ENCODE measurements around the gene LDLRAD4. TPM values are rescaled to one million over a fixed set of nuclear protein-coding genes. Genes with fewer than 3 reads are reported as not detected.
A peak's percentile ranks its signal among the peaks of the same experiment; 100 is the strongest.
"Not testable (repeated sequence)": the region's sequence is repeated elsewhere in the genome, so short reads cannot be mapped to it uniquely, and the experiment has no call there.

Gene LDLRAD4
- polyA plus RNA-seq, 3 donors from 2014 or later = 4.8 to 11.3 (median 9.6) TPM

- peaks cover 2 to 6% (median 2%) of the 10 kb centered on the region in 3 donors for H3K36me3 Mint-ChIP-seq
- no peaks in the 10 kb centered on the region for H3K27me3 Mint-ChIP-seq (ENCODE audit: low read depth in 3 of 3)
- H3K4me3 Mint-ChIP-seq = no peak overlapping the region
- no peaks in the 10 kb centered on the region for H3K9me3 Mint-ChIP-seq
- H3K27ac Mint-ChIP-seq = no peak overlapping the region
- DNase-seq = no peak
- H3K4me1 Mint-ChIP-seq = peaks cover 12 to 26% of the 10 kb centered on the region in 2 donors
Measured at GRCh38 chr18:13589316-13589715, 370.8 kb downstream of the LDLRAD4 start.

- H3K36me3 Mint-ChIP-seq = peaks cover 2 to 10% (median 4%) of the 10 kb centered on the region in 3 donors
- H3K9me3 Mint-ChIP-seq = no peaks in the 10 kb centered on the region
- no peak overlapping the region for H3K4me3 Mint-ChIP-seq
- H3K27me3 Mint-ChIP-seq (ENCODE audit: low read depth in 3 of 3) = no peaks in the 10 kb centered on the region
- peak overlapping the region in 1 of 6 donors; percentile 13 for H3K27ac Mint-ChIP-seq
- peaks cover 12 to 26% of the 10 kb centered on the region in 2 donors for H3K4me1 Mint-ChIP-seq
- no peak for DNase-seq
Measured at GRCh38 chr18:13589943-13590342, 371.4 kb downstream of the LDLRAD4 start.

DNA sequence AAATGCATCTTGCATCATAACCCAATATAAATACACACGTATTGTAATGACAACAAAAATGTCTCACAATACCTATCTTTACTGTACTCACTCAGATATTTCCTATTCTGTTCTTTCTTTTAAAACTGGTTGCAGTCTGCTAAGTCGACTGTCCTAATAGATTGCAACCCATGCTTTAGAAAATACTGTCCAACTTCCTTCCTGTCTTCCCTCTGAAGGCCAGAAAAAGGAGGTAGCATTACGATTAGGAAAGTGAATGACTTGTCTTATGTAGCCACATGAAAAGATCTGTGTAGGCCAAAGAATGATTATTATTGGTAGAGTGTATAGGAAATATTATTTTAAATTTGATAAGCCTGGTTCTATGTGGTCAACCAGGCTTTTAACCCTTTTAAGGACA is 373.7 kb downstream of the LDLRAD4 start:
- Mint-ChIP-seq H3K4me3 (no peak overlapping the region), H3K27ac (no peak overlapping the region), H3K9me3 (peaks cover 2 to 23% (median 15%) of the 10 kb centered on the region in 6 donors), H3K36me3 (peaks cover 16 to 25% (median 21%) of the 10 kb centered on the region in 3 donors), H3K4me1 (peaks cover 12 to 26% of the 10 kb centered on the region in 2 donors), H3K27me3 (ENCODE audit: low read depth in 3 of 3) (peaks cover 0 to 1% (median 0%) of the 10 kb centered on the region in 3 donors)
- DNase-seq = no peak

DNA sequence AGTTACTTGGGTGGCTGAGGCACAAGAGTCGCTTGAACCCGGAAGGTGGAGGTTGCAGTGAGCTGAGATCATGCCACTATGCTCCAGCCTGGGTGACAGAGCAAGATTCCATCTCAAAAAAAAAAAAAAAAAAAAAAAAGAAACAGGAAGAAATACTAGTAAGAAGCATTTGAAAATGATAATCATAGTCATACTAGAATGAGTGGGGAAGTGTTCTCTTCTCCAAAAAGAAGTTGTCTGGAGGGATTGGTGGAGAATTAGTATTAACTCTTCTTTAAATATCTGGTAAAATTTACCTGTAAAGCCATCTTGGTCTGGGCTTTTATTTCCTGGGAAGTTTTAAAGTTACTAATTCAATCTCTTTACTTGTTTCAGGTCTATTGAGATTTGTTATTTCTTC is 376.0 kb downstream of the LDLRAD4 start:
- Mint-ChIP-seq H3K27ac (no peak overlapping the region), H3K9me3 (peaks cover 12 to 41% (median 30%) of the 10 kb centered on the region in 6 donors), H3K4me3 (no peak overlapping the region), H3K36me3 (peaks cover 28 to 40% (median 36%) of the 10 kb centered on the region in 3 donors), H3K27me3 (ENCODE audit: low read depth in 3 of 3) (peaks cover 0 to 1% (median 0%) of the 10 kb centered on the region in 3 donors), H3K4me1 (peaks cover 14 to 21% of the 10 kb centered on the region in 2 donors)
- no peak for DNase-seq

- Mint-ChIP-seq H3K27me3 (ENCODE audit: low read depth in 3 of 3) (peaks cover 0 to 1% (median 1%) of the 10 kb centered on the region in 3 donors), H3K4me1 (peaks cover 5 to 16% of the 10 kb centered on the region in 2 donors), H3K27ac (no peak overlapping the region), H3K4me3 (no peak overlapping the region), H3K36me3 (peaks cover 28 to 40% (median 40%) of the 10 kb centered on the region in 3 donors), H3K9me3 (peaks cover 13 to 41% (median 30%) of the 10 kb centered on the region in 6 donors)
- no peak for DNase-seq
Measured at GRCh38 chr18:13597068-13597467, 378.5 kb downstream of the LDLRAD4 start.

DNA sequence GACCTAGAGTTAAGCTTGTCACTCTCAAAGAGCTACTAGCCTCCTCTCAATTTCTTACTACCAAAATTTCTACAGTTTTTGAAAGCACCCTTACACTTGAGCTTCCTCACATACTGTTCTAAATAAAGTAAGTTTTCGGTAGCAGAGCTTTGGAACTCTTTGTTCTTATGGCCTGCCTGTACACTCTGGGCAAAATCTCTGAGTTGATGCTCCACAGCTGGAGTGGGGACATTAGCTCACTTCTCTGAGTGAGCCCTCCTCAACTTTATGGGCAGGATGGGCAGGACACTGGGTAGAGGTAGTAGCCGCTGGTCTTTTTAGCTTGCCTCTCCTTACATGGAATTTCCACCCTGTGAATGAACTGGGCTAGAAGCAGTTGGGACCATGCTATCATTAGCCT is 380.0 kb downstream of the LDLRAD4 start:
- peaks cover 0 to 1% (median 1%) of the 10 kb centered on the region in 3 donors for H3K27me3 Mint-ChIP-seq (ENCODE audit: low read depth in 3 of 3)
- H3K27ac Mint-ChIP-seq = no peak overlapping the region
- DNase-seq = no peak
- H3K4me1 Mint-ChIP-seq = peaks cover 2 to 12% of the 10 kb centered on the region in 2 donors
- H3K9me3 Mint-ChIP-seq = peaks cover 13 to 41% (median 30%) of the 10 kb centered on the region in 6 donors
- peaks cover 28 to 39% (median 36%) of the 10 kb centered on the region in 3 donors for H3K36me3 Mint-ChIP-seq
- no peak overlapping the region for H3K4me3 Mint-ChIP-seq

DNA sequence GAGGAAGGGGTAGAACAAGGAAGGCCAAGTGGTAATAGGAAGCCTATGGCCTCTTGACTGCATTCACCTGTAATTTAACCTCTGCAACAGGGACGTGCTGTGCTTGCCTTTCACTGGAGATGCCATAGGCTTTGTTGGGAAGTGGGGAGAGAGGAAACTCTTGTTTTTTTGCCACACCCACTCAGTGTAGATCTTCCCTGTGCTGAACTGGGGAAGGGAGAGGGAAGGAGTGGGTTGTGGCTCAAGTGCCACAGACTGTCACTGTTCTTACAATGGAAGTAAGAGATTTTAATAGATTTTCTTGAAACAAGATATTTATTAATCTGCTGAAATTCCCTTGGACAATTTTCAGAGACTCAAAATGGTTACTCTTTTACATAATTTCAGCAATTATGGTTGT is 380.5 kb downstream of the LDLRAD4 start:
- Mint-ChIP-seq H3K27me3 (ENCODE audit: low read depth in 3 of 3) (peaks cover 0 to 1% (median 1%) of the 10 kb centered on the region in 3 donors), H3K4me1 (peaks cover 2 to 12% of the 10 kb centered on the region in 2 donors), H3K9me3 (peaks cover 13 to 41% (median 30%) of the 10 kb centered on the region in 6 donors), H3K27ac (no peak overlapping the region), H3K4me3 (no peak overlapping the region), H3K36me3 (peaks cover 28 to 38% (median 34%) of the 10 kb centered on the region in 3 donors)
- DNase-seq = no peak

- Mint-ChIP-seq H3K9me3 (peaks cover 2 to 6% (median 5%) of the 10 kb centered on the region in 6 donors), H3K4me1 (peaks cover 10 to 13% of the 10 kb centered on the region in 2 donors)
Measured at GRCh38 chr18:13603304-13604019, 384.9 kb downstream of the LDLRAD4 start.

GRCh38 chr18:13604786-13605185 is 386.2 kb downstream of the LDLRAD4 start:
- Mint-ChIP-seq H3K27ac (no peak overlapping the region), H3K36me3 (peaks cover 0 to 7% (median 0%) of the 10 kb centered on the region in 3 donors), H3K9me3 (no peaks in the 10 kb centered on the region), H3K4me1 (peaks cover 21 to 22% of the 10 kb centered on the region in 2 donors), H3K27me3 (ENCODE audit: low read depth in 3 of 3) (peaks cover 0 to 6% (median 0%) of the 10 kb centered on the region in 3 donors), H3K4me3 (no peak overlapping the region)
- DNase-seq = no peak

More at GRCh38 chr18:13603304-13604019, 384.9 kb downstream of the LDLRAD4 start:
- peaks cover 0 to 6% (median 0%) of the 10 kb centered on the region in 3 donors for H3K27me3 Mint-ChIP-seq (ENCODE audit: low read depth in 3 of 3)
- H3K4me3 Mint-ChIP-seq = no peak overlapping the region
- H3K27ac Mint-ChIP-seq = no peak overlapping the region
- peaks cover 4 to 12% (median 4%) of the 10 kb centered on the region in 3 donors for H3K36me3 Mint-ChIP-seq
- DNase-seq = no peak

DNA sequence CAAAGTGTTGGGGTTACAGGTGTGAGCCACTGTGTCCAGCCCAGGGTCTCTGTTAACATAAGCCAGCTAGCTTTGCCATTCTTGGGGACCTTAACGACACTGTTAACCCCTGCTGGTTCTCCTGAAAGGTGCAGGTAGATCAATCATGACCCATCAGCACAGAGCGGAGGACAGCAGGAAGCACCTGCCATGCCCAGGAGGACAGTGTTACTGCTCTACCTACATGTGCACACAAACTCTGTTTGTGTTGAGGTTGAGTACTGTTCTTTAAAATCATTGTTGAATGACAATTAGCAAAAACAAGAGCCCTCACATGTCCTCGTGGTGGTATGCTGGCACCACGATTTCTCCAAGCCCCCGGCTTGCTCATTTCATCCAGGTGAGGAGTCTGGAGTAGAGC is 386.9 kb downstream of the LDLRAD4 start:
- no peak overlapping the region for H3K4me3 Mint-ChIP-seq
- DNase-seq = no peak
- peaks cover 21 to 22% of the 10 kb centered on the region in 2 donors for H3K4me1 Mint-ChIP-seq
- H3K27me3 Mint-ChIP-seq (ENCODE audit: low read depth in 3 of 3) = peaks cover 0 to 6% (median 0%) of the 10 kb centered on the region in 3 donors
- H3K27ac Mint-ChIP-seq = no peak overlapping the region
- peaks cover 0 to 7% (median 0%) of the 10 kb centered on the region in 3 donors for H3K36me3 Mint-ChIP-seq
- no peaks in the 10 kb centered on the region for H3K9me3 Mint-ChIP-seq

DNA sequence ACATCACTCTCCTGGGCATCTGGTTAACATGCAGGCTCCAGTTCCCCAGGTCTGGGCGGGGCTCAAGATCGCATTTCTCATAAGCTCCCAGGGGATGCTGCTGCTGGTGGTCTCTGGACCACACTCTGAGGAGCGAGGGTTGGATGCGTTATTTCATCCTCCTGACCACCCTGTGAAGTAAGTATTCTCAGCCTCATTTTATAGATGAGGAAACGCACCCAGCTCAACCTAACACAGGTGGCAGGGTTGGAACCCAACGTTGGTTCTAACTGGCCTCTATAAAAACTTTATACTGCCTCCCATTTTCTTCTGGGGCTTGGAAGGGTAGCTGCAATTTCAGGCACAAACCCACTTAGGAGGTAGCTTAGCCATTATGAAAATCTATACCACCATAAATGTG is 387.3 kb downstream of the LDLRAD4 start:
- Mint-ChIP-seq H3K9me3 (no peaks in the 10 kb centered on the region), H3K27me3 (ENCODE audit: low read depth in 3 of 3) (peaks cover 0 to 7% (median 0%) of the 10 kb centered on the region in 3 donors), H3K36me3 (peaks cover 0 to 7% (median 0%) of the 10 kb centered on the region in 3 donors), H3K27ac (no peak overlapping the region), H3K4me1 (peaks cover 23 to 24% of the 10 kb centered on the region in 2 donors), H3K4me3 (no peak overlapping the region)
- DNase-seq = no peak

- H3K36me3 Mint-ChIP-seq = peaks cover 0 to 6% (median 0%) of the 10 kb centered on the region in 3 donors
- no peak for DNase-seq
- H3K4me3 Mint-ChIP-seq = no peak overlapping the region
- no peaks in the 10 kb centered on the region for H3K9me3 Mint-ChIP-seq
- H3K27ac Mint-ChIP-seq = no peak overlapping the region
- H3K27me3 Mint-ChIP-seq (ENCODE audit: low read depth in 3 of 3) = peaks cover under 1 to 7% (median 6%) of the 10 kb centered on the region in 3 donors
- peaks cover 27 to 32% of the 10 kb centered on the region in 2 donors for H3K4me1 Mint-ChIP-seq
Measured at GRCh38 chr18:13606604-13607254, 388.2 kb downstream of the LDLRAD4 start.

GRCh38 chr18:13608024-13608562 is 389.5 kb downstream of the LDLRAD4 start:
- H3K36me3 Mint-ChIP-seq, H3K9me3 Mint-ChIP-seq: not testable (repeated sequence)
- Mint-ChIP-seq H3K27me3 (ENCODE audit: low read depth in 3 of 3) (peaks cover 12 to 17% (median 13%) of the 10 kb centered on the region in 3 donors), H3K27ac (peak overlapping the region in 1 of 6 donors; percentile 45), H3K4me1 (peaks cover 41 to 46% of the 10 kb centered on the region in 2 donors), H3K4me3 (peak overlapping the region in 3 of 5 donors; percentile 3 to 69 (median 38))
- DNase-seq = peak in 1 of 3 donors; percentile 44

All from immature natural killer cell (primary cell).